HepG2 (cell line): ENCODE measurements around the gene HAP1. TPM values are rescaled to one million over a fixed set of nuclear protein-coding genes. Genes with fewer than 3 reads are reported as not detected.

Source experiments
- ARHGAP35 ChIP-seq: sonication (generic); formaldehyde crosslinking; IDR thresholded peaks from 2 replicates; pipeline ENCODE4 v1.9.0; 2022; ENCODE audit warnings: mild to moderate bottlenecking, inconsistent platforms, moderate library complexity, missing genetic modification reagents, borderline replicate concordance
- ATF7 ChIP-seq, 2 experiments: fragments of 450-650 bp in 1 of 2; sonication (generic) in 1 of 2; formaldehyde crosslinking in 1 of 2; IDR thresholded peaks; 2 replicates each; pipeline versions ENCODE4 v1.4.0 to v1.6.1; 2016 to 2020; ENCODE audit warnings: antibody characterized with exemption in 1 of 2, mild to moderate bottlenecking in 1 of 2, missing genetic modification reagents in 1 of 2
- CBX5 ChIP-seq: sonication (generic); formaldehyde crosslinking; IDR thresholded peaks from 2 replicates; pipeline ENCODE4 v1.4.0; 2020; ENCODE audit warnings: missing genetic modification reagents, borderline replicate concordance
- KDM1A ChIP-seq: IDR thresholded peaks from 2 replicates; pipeline ENCODE4 v1.6.1; 2016; ENCODE audit warnings: missing compliant biosample characterization
- KDM2A ChIP-seq: sonication (generic); formaldehyde crosslinking; IDR thresholded peaks from 2 replicates; pipeline ENCODE4 v1.4.0; 2020; ENCODE audit warnings: low read depth, missing genetic modification reagents, borderline replicate concordance
- PCBP1 ChIP-seq: fragments of 200-400 bp; formaldehyde crosslinking; IDR thresholded peaks from 2 replicates; pipeline ENCODE4 v1.6.1; 2017; ENCODE audit warnings: mild to moderate bottlenecking, low read depth, low read length, borderline replicate concordance
- RBAK ChIP-seq: sonication (generic); formaldehyde crosslinking; IDR thresholded peaks from 2 replicates; pipeline ENCODE4 v1.5.1; 2020; ENCODE audit warnings: mild to moderate bottlenecking, missing genetic modification reagents
- RFXAP ChIP-seq: sonication (generic); formaldehyde crosslinking; IDR thresholded peaks from 2 replicates; pipeline ENCODE4 v1.4.0; 2020; ENCODE audit warnings: missing genetic modification reagents, borderline replicate concordance
- SIN3B ChIP-seq: fragments of 150-350 bp; IDR thresholded peaks from 2 replicates; pipeline ENCODE4 v1.6.1; 2014; ENCODE audit warnings: low read length
- SMAD3 ChIP-seq: sonication (generic); formaldehyde crosslinking; IDR thresholded peaks from 2 replicates; pipeline ENCODE4 v1.4.0; 2020; ENCODE audit warnings: missing genetic modification reagents
- SOX13 ChIP-seq, 3 experiments: fragments of 450-650 bp in 1 of 3; sonication (generic) in 1 of 3; formaldehyde crosslinking in 1 of 3; IDR thresholded peaks in 2 of 3; conservative IDR thresholded peaks in 1 of 3; 2 replicates each; pipeline versions ENCODE4 v1.5.0 to v1.6.1; 2016 to 2020; ENCODE audit warnings: antibody characterized with exemption in 1 of 3, mild to moderate bottlenecking in 1 of 3, missing compliant biosample characterization in 1 of 3, missing genetic modification reagents in 1 of 3, moderate library complexity in 1 of 3
- SRSF4 ChIP-seq: fragments of 200-400 bp; formaldehyde crosslinking; IDR thresholded peaks from one replicate; pipeline ENCODE4 v1.6.1; 2018; ENCODE audit warnings: mild to moderate bottlenecking, low read depth, low read length, moderate library complexity; ENCODE audit not compliant: poor library complexity, severe bottlenecking
- TSC22D2 ChIP-seq: sonication (generic); formaldehyde crosslinking; IDR thresholded peaks from 2 replicates; pipeline ENCODE4 v1.5.1; 2020; ENCODE audit warnings: missing genetic modification reagents, mild to moderate bottlenecking, borderline replicate concordance
- YEATS2 ChIP-seq: sonication (generic); formaldehyde crosslinking; IDR thresholded peaks from 2 replicates; pipeline ENCODE4 v1.4.0; 2020; ENCODE audit warnings: missing genetic modification reagents, borderline replicate concordance
- ZFP90 ChIP-seq: sonication (generic); formaldehyde crosslinking; IDR thresholded peaks from 2 replicates; pipeline ENCODE4 v1.8.0; 2022; ENCODE audit warnings: missing genetic modification reagents, mild to moderate bottlenecking, inconsistent platforms, borderline replicate concordance
- ZNF121 ChIP-seq: sonication (generic); formaldehyde crosslinking; IDR thresholded peaks from 2 replicates; pipeline ENCODE4 v1.5.0; 2020; ENCODE audit warnings: mild to moderate bottlenecking, missing genetic modification reagents
- ZNF350 ChIP-seq: sonication (generic); formaldehyde crosslinking; IDR thresholded peaks from 2 replicates; pipeline ENCODE4 v1.4.0; 2020; ENCODE audit warnings: mild to moderate bottlenecking, low read depth, missing genetic modification reagents, borderline replicate concordance
- ZNF552 ChIP-seq: sonication (generic); formaldehyde crosslinking; IDR thresholded peaks from 2 replicates; pipeline ENCODE4 v1.9.0; 2022; ENCODE audit warnings: missing genetic modification reagents, mild to moderate bottlenecking, borderline replicate concordance
- polyA plus RNA-seq, 8 experiments: library from polyadenylated mRNA; depleted of rRNA in 3 of 8; stranded (reverse) in 7 of 8; unstranded in 1 of 8; fragments of >200 nt; fragmentation: Illumina TruSeq in 4 of 8; extraction: Trizol in 4 of 8; gene quantifications; 2 replicates each; pipeline versions ENCODE4 v1.2.1 to v1.2.3, GENCODE V29; 2011 to 2016; ENCODE audit warnings: low read depth in 4 of 8, missing spikeins in 1 of 8, mixed read lengths in 1 of 8; ENCODE audit not compliant: insufficient read depth in 1 of 8
- total RNA-seq, 5 experiments: library from RNA; depleted of rRNA; stranded (reverse); fragments of >200 nt; fragmentation: Illumina TruSeq; extraction: Trizol; gene quantifications; 2 replicates each; pipeline ENCODE4 v1.2.3, GENCODE V29; 2016; ENCODE audit warnings: low read depth in 1 of 5
- TF ChIP-seq, protein P1 (sequence below): sonication (generic); formaldehyde crosslinking; IDR thresholded peaks from 2 replicates; pipeline ENCODE4 v1.4.0; 2020; ENCODE audit warnings: missing genetic modification reagents
- TF ChIP-seq, protein P2 (sequence below): sonication (generic); formaldehyde crosslinking; IDR thresholded peaks from 2 replicates; pipeline ENCODE4 v1.4.0; 2020; ENCODE audit warnings: missing genetic modification reagents, borderline replicate concordance
- TF ChIP-seq, protein P3 (sequence below): sonication (generic); formaldehyde crosslinking; IDR thresholded peaks from 2 replicates; pipeline ENCODE4; 2020; ENCODE audit warnings: missing genetic modification reagents, mild to moderate bottlenecking, borderline replicate concordance

HAP1 gene
- total and polyA plus RNA-seq, 2 of the 13 experiments (the other 11 are each of a cell fraction or from before 2014, with no cell fraction given), result 0.07 TPM

DNA sequence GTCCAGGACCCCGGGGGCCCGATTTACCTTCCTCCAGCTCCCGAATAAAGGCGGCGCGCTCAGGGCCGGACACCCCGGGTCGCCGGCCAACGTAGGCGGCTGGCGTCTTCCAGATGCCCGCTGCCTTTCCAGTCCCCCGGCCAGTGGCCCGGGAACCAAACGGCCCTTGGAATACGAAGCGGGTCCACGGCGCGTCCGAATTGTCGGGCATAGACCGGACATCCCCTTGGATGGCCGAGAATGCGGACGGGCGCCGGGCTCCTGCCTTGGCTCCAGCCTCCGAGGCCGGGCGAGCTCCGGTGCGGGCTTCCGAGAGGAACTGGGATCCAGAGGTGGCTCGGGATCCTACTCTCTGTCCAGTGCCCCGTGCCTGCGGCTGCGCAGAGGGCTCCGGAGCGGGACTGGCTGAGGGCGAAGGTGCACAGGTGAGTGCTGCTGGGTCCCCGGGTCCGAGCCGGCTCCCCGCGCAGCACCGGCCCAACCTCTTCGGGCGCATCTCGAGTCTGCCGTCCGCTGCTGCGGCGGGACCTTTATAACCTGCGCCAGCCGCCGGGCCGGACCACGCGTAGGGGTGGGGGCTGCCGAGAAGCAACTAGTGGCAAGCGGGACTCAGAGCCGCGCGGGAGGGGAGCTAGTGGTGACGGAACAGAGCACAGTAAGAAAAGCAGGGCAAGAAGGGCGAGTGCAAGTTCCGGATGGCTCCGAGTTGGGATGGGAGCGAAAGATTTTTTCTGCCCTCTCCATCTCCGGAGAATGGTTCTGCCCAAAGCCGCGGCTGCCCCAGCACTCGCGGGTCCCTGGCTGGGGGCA, at the start of gene HAP1 (continued):
- TF ChIP-seq PCBP1 (no peak), SMAD3 (CRISPR knock-in tag) (0 out of 2 replicates have a peak, but pooled peaks have one; percentile 21), SRSF4 (no peak), CBX5 (CRISPR knock-in tag) (no peak), KDM1A (CRISPR knock-in tag) (no peak), RFXAP (CRISPR knock-in tag) (peak; percentile 25; the same call in 1 of the 2 replicates), SOX13 (IDR thresholded peaks at IDR 0.05) (no peak), SOX13 (CRISPR knock-in tag; conservative IDR thresholded peaks at IDR 0.05 in 1 of 2, IDR thresholded peaks at IDR 0.05 in 1 of 2) (peak in 1 of 2 experiments; percentile 19; a peak in 1 of 4 replicates), SIN3B (no peak), ATF7 (IDR thresholded peaks at IDR 0.05) (peak; percentile 72), ATF7 (CRISPR knock-in tag; IDR thresholded peaks at IDR 0.05) (no peak), ZFP90 (CRISPR knock-in tag) (no peak), ZNF350 (peak; percentile 74; the same call in 1 of the 2 replicates), ZNF121 (CRISPR knock-in tag) (peak; percentile 79), ZNF552 (CRISPR knock-in tag) (no peak), TSC22D2 (peak; percentile 89; the same call in 1 of the 2 replicates), ARHGAP35 (CRISPR knock-in tag) (peak; percentile 76), KDM2A (peak; percentile 72), YEATS2 (no peak), RBAK (CRISPR knock-in tag) (no peak)
- TF ChIP-seq, protein P1, sequence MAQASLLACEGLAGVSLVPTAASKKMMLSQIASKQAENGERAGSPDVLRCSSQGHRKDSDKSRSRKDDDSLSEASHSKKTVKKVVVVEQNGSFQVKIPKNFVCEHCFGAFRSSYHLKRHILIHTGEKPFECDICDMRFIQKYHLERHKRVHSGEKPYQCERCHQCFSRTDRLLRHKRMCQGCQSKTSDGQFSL (CRISPR knock-in tag), result 0 out of 2 replicates have a peak, but pooled peaks have one; percentile 21
- TF ChIP-seq, protein P2, sequence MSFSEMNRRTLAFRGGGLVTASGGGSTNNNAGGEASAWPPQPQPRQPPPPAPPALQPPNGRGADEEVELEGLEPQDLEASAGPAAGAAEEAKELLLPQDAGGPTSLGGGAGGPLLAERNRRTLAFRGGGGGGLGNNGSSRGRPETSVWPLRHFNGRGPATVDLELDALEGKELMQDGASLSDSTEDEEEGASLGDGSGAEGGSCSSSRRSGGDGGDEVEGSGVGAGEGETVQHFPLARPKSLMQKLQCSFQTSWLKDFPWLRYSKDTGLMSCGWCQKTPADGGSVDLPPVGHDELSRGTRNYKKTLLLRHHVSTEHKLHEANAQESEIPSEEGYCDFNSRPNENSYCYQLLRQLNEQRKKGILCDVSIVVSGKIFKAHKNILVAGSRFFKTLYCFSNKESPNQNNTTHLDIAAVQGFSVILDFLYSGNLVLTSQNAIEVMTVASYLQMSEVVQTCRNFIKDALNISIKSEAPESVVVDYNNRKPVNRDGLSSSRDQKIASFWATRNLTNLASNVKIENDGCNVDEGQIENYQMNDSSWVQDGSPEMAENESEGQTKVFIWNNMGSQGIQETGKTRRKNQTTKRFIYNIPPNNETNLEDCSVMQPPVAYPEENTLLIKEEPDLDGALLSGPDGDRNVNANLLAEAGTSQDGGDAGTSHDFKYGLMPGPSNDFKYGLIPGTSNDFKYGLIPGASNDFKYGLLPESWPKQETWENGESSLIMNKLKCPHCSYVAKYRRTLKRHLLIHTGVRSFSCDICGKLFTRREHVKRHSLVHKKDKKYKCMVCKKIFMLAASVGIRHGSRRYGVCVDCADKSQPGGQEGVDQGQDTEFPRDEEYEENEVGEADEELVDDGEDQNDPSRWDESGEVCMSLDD, result no peak
- TF ChIP-seq, protein P3, sequence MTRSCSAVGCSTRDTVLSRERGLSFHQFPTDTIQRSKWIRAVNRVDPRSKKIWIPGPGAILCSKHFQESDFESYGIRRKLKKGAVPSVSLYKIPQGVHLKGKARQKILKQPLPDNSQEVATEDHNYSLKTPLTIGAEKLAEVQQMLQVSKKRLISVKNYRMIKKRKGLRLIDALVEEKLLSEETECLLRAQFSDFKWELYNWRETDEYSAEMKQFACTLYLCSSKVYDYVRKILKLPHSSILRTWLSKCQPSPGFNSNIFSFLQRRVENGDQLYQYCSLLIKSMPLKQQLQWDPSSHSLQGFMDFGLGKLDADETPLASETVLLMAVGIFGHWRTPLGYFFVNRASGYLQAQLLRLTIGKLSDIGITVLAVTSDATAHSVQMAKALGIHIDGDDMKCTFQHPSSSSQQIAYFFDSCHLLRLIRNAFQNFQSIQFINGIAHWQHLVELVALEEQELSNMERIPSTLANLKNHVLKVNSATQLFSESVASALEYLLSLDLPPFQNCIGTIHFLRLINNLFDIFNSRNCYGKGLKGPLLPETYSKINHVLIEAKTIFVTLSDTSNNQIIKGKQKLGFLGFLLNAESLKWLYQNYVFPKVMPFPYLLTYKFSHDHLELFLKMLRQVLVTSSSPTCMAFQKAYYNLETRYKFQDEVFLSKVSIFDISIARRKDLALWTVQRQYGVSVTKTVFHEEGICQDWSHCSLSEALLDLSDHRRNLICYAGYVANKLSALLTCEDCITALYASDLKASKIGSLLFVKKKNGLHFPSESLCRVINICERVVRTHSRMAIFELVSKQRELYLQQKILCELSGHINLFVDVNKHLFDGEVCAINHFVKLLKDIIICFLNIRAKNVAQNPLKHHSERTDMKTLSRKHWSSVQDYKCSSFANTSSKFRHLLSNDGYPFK (CRISPR knock-in tag), result peak; percentile 25; the same call in 1 of the 2 replicates
